Measurements from ENCODE around the gene LRMDA.

The LRMDA gene

GRCh38 chr10:76393875-76394706 is 962.7 kb downstream of the LRMDA start:
- no peak for TF ChIP-seq CTCF (IDR thresholded peaks at IDR 0.05)
- Histone ChIP-seq H3K4me2 (ENCODE audit: low read length) (no peak overlapping the region), H3K4me1 (no peaks in the 10 kb centered on the region), H3K27me3 (ENCODE audit: control insufficient read depth, insufficient read depth, low read length) (no peaks in the 10 kb centered on the region), H3K79me2 (no peaks in the 10 kb centered on the region), H3K27ac (no peak overlapping the region), H3K9ac (no peak overlapping the region), H2AFZ (no peak overlapping the region), H3K9me3 (ENCODE audit: control insufficient read depth, low read length) (no peaks in the 10 kb centered on the region), H3K4me3 (ENCODE audit: low read depth, low read length) (no peak overlapping the region), H3K36me3 (ENCODE audit: control insufficient read depth, insufficient read depth, low read length) (no peaks in the 10 kb centered on the region)

- no peak overlapping the region for H3K9ac ChIP-seq
- no peaks in the 10 kb centered on the region for H3K36me3 ChIP-seq (ENCODE audit: control insufficient read depth, insufficient read depth, low read length)
- no peak overlapping the region for H3K27ac ChIP-seq
- H3K4me3 ChIP-seq (ENCODE audit: low read depth, low read length): no peak overlapping the region
- no peak for TF ChIP-seq CTCF (IDR thresholded peaks at IDR 0.05)
- no peak overlapping the region for H3K4me2 ChIP-seq (ENCODE audit: low read length)
- no peaks in the 10 kb centered on the region for H3K9me3 ChIP-seq (ENCODE audit: control insufficient read depth, low read length)
- no peaks in the 10 kb centered on the region for H3K4me1 ChIP-seq
- H2AFZ ChIP-seq: no peak overlapping the region
- H3K27me3 ChIP-seq (ENCODE audit: control insufficient read depth, insufficient read depth, low read length): no peaks in the 10 kb centered on the region
- no peaks in the 10 kb centered on the region for H3K79me2 ChIP-seq
Observed at GRCh38 chr10:76394707-76395042, 963.3 kb downstream of the LRMDA start.

- Histone ChIP-seq H3K9me3 (ENCODE audit: control insufficient read depth, low read length) (no peaks in the 10 kb centered on the region), H3K4me1 (no peaks in the 10 kb centered on the region), H3K27ac (no peak overlapping the region), H3K27me3 (ENCODE audit: control insufficient read depth, insufficient read depth, low read length) (no peaks in the 10 kb centered on the region), H3K9ac (no peak overlapping the region), H2AFZ (no peak overlapping the region), H3K36me3 (ENCODE audit: control insufficient read depth, insufficient read depth, low read length) (no peaks in the 10 kb centered on the region), H3K79me2 (no peaks in the 10 kb centered on the region), H3K4me3 (ENCODE audit: low read depth, low read length) (no peak overlapping the region), H3K4me2 (ENCODE audit: low read length) (no peak overlapping the region)
- no peak for TF ChIP-seq CTCF (IDR thresholded peaks at IDR 0.05)
Observed at GRCh38 chr10:76395251-76395650, 963.8 kb downstream of the LRMDA start.

- H3K4me3 ChIP-seq (ENCODE audit: low read depth, low read length): no peak overlapping the region
- no peaks in the 10 kb centered on the region for H3K4me1 ChIP-seq
- TF ChIP-seq CTCF (IDR thresholded peaks at IDR 0.05): no peak
Observed at GRCh38 chr10:76396134-76396533, 964.7 kb downstream of the LRMDA start.

More at GRCh38 chr10:76396134-76396533, 964.7 kb downstream of the LRMDA start:
- no peaks in the 10 kb centered on the region for H3K79me2 ChIP-seq
- no peaks in the 10 kb centered on the region for H3K36me3 ChIP-seq (ENCODE audit: control insufficient read depth, insufficient read depth, low read length)
- H2AFZ ChIP-seq: no peak overlapping the region
- H3K4me2 ChIP-seq (ENCODE audit: low read length): no peak overlapping the region
- H3K9ac ChIP-seq: no peak overlapping the region
- H3K27me3 ChIP-seq (ENCODE audit: control insufficient read depth, insufficient read depth, low read length): no peaks in the 10 kb centered on the region
- H3K9me3 ChIP-seq (ENCODE audit: control insufficient read depth, low read length): no peaks in the 10 kb centered on the region
- H3K27ac ChIP-seq: no peak overlapping the region

Data from parathyroid adenoma (tissue), 2 donors.